Measurements from ENCODE around the gene PNLDC1.

DNA sequence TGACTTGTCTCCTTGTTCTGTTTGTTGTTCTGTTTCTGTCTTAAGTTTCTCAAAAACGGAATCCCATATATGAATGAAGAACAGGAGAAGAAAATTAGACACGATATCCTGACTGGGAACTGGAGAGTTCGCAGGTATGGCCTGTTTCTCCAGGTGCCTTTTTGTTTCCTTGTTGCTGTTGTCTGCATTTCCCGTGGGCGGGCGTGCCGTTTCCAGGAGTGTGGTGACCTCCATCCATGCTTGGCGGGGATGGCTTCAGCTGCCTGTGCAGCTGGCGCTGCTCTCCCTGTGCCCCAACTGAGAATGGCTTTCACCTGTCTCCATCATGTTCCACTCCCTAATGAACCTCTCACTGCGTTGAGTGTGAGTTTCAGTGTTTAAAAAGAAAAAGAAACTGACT lies 4.4 kb downstream of the PNLDC1 start:
- TF ChIP-seq, protein P1, sequence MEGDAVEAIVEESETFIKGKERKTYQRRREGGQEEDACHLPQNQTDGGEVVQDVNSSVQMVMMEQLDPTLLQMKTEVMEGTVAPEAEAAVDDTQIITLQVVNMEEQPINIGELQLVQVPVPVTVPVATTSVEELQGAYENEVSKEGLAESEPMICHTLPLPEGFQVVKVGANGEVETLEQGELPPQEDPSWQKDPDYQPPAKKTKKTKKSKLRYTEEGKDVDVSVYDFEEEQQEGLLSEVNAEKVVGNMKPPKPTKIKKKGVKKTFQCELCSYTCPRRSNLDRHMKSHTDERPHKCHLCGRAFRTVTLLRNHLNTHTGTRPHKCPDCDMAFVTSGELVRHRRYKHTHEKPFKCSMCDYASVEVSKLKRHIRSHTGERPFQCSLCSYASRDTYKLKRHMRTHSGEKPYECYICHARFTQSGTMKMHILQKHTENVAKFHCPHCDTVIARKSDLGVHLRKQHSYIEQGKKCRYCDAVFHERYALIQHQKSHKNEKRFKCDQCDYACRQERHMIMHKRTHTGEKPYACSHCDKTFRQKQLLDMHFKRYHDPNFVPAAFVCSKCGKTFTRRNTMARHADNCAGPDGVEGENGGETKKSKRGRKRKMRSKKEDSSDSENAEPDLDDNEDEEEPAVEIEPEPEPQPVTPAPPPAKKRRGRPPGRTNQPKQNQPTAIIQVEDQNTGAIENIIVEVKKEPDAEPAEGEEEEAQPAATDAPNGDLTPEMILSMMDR (IDR thresholded peaks at IDR 0.05) = no peak
- TF ChIP-seq POLR2A (IDR thresholded peaks at IDR 0.05) (no peak), EP300 (IDR thresholded peaks at IDR 0.05) (no peak)

Measured in ovary (tissue), 3 donors.